ENCODE data around the gene ACER3.
"Not testable (repeated sequence)": the region's sequence is repeated elsewhere in the genome, so short reads cannot be mapped to it uniquely, and the experiment has no call there.

The ACER3 gene

GRCh38 chr11:76824980-76825725 is 35.6 kb upstream of the ACER3 start:
- no peaks in the 10 kb centered on the region for H4K20me1 ChIP-seq
- no peaks in the 10 kb centered on the region for H3K36me3 ChIP-seq
- H3K4me1 ChIP-seq = peaks cover 8% of the 10 kb centered on the region
- H3K27me3 ChIP-seq = no peaks in the 10 kb centered on the region
- H3K4me3 ChIP-seq = no peak overlapping the region
- TF ChIP-seq Cebpa-rat (IDR thresholded peaks at IDR 0.05) = no peak
- H3K9me3 ChIP-seq = peaks cover 18% of the 10 kb centered on the region
- no peak overlapping the region for H3K27ac ChIP-seq
- H3K9ac ChIP-seq = no peak overlapping the region
- peak overlapping the region; percentile 25; the same call in 1 of the 2 replicates for H3K4me2 ChIP-seq

- Histone ChIP-seq H3K9me3 (peaks cover 13% of the 10 kb centered on the region; the same call in 1 of the 2 replicates), H3K9ac (no peak overlapping the region), H3K27ac (no peak overlapping the region), H3K36me3 (no peaks in the 10 kb centered on the region), H3K27me3 (no peaks in the 10 kb centered on the region), H4K20me1 (no peaks in the 10 kb centered on the region), H3K4me2 (peak overlapping the region; percentile 25; the same call in 1 of the 2 replicates), H3K4me3 (no peak overlapping the region), H3K4me1 (peaks cover 8% of the 10 kb centered on the region)
- TF ChIP-seq Cebpa-rat (IDR thresholded peaks at IDR 0.05) = no peak
Measured at GRCh38 chr11:76825726-76826396, 34.9 kb upstream of the ACER3 start.

DNA sequence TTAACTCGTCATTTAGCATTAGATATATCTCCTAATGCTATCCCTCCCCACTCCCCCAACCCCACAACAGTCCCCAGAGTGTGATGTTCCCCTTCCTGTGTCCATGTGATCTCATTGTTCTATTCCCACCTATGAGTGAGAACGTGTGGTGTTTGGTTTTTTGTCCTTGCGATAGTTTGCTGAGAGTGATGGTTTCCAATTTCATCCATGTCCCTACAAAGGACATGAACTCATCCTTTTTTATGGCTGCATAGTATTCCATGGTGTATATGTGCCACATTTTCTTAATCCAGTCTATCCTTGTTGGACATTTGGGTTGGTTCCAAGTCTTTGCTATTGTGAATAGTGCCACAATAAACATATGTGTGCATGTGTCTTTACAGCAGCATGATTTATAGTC is 34.2 kb upstream of the ACER3 start:
- H3K27me3 ChIP-seq, H3K9ac ChIP-seq, H3K27ac ChIP-seq, H3K4me1 ChIP-seq, H3K4me3 ChIP-seq, H3K4me2 ChIP-seq, H3K36me3 ChIP-seq, H4K20me1 ChIP-seq: not testable (repeated sequence)
- H3K9me3 ChIP-seq = peaks cover 11% of the 10 kb centered on the region; the same call in 1 of the 2 replicates

- not testable (repeated sequence) for H4K20me1 ChIP-seq, H3K4me2 ChIP-seq, H3K9ac ChIP-seq, H3K36me3 ChIP-seq, H3K4me3 ChIP-seq, H3K27ac ChIP-seq, H3K27me3 ChIP-seq, H3K4me1 ChIP-seq, H3K9me3 ChIP-seq
Measured at GRCh38 chr11:76827005-76827404, 33.7 kb upstream of the ACER3 start.

DNA sequence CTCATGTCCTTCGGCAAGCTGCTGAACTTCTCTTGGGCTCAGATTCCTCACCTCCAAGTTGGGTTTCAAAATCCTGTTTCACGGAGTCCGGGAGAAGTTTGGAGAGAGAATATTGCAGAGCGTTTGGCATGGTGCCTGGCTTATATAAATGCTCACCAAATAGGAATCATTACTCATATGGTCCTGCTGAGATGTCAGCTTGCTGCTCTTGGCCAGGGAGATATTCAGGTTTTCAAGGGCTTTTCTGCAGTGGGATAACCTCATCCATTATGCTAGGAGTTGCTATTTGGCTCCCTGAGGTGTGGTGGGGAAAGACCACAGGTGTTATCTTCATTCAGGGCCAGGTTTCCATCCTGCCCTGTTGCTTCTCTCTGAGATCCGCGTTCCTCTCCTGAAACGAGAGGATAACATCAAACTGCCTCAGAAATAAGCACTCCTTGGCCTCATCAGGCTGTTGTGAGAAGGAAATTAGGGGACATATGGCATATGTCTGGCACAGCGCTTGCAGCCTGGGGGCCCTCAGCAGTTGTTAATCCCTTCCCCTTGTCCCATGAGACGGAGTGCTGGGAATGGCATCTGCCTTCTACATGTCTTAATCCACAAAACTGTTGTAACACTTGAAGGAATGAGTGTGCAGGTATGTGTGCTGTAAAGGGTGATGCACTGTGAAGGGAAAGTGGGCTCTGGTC is 29.9 kb upstream of the ACER3 start:
- H3K4me2 ChIP-seq = no peak overlapping the region
- H3K4me1 ChIP-seq = peaks cover 3% of the 10 kb centered on the region
- no peak overlapping the region for H3K9ac ChIP-seq
- 0 out of 2 replicates have a peak, but pooled peaks cover 9% of the 10 kb centered on the region for H3K9me3 ChIP-seq
- no peaks in the 10 kb centered on the region for H4K20me1 ChIP-seq
- no peaks in the 10 kb centered on the region for H3K36me3 ChIP-seq
- H3K4me3 ChIP-seq = no peak overlapping the region
- H3K27ac ChIP-seq = no peak overlapping the region
- no peak for TF ChIP-seq Cebpa-rat (IDR thresholded peaks at IDR 0.05)
- no peaks in the 10 kb centered on the region for H3K27me3 ChIP-seq

DNA sequence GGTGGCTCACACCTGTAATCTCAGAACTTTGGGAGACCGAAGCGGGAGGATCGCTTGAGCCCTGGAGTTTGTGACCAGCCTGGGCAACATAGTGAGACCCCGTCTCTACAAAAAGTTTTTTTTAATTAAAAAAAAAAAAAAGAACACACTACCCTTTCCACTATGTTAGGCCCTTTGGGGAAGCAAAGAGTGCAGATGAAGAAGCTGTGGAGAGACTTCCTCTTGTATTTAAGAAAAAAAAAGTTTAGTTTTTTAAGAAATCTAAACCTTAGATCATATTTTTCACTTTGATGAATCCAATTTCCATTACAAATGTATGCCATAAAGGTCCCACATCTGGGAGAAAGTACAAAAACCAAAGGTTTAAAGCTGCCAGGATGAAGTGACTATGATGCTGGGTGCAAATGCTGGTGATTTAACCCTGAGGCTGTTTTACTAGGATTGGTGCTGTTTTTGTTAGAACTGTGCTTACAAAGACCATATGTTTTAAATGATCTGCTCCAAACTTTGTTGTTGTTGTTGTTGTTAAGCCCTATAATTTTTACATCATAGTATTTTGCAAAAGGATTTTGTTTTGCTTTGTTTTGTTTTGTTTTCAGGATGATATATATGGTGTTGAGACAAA is 28.9 kb upstream of the ACER3 start:
- no peak for TF ChIP-seq Cebpa-rat (IDR thresholded peaks at IDR 0.05)
- no peak overlapping the region for H3K4me2 ChIP-seq
- H3K9ac ChIP-seq = no peak overlapping the region
- no peaks in the 10 kb centered on the region for H3K4me1 ChIP-seq
- H3K27me3 ChIP-seq = no peaks in the 10 kb centered on the region
- H3K4me3 ChIP-seq = no peak overlapping the region
- no peak overlapping the region for H3K27ac ChIP-seq
- no peaks in the 10 kb centered on the region for H3K36me3 ChIP-seq
- H3K9me3 ChIP-seq = 0 out of 2 replicates have a peak, but pooled peaks cover 9% of the 10 kb centered on the region
- H4K20me1 ChIP-seq = no peaks in the 10 kb centered on the region

- H3K27me3 ChIP-seq = no peaks in the 10 kb centered on the region
- H3K4me1 ChIP-seq = no peaks in the 10 kb centered on the region
- no peak overlapping the region for H3K27ac ChIP-seq
- H4K20me1 ChIP-seq = no peaks in the 10 kb centered on the region
- H3K4me3 ChIP-seq = no peak overlapping the region
- no peak overlapping the region for H3K4me2 ChIP-seq
- no peaks in the 10 kb centered on the region for H3K36me3 ChIP-seq
- TF ChIP-seq Cebpa-rat (IDR thresholded peaks at IDR 0.05) = no peak
- no peak overlapping the region for H3K9ac ChIP-seq
- H3K9me3 ChIP-seq = 0 out of 2 replicates have a peak, but pooled peaks cover 9% of the 10 kb centered on the region
Measured at GRCh38 chr11:76832361-76832760, 28.4 kb upstream of the ACER3 start.

DNA sequence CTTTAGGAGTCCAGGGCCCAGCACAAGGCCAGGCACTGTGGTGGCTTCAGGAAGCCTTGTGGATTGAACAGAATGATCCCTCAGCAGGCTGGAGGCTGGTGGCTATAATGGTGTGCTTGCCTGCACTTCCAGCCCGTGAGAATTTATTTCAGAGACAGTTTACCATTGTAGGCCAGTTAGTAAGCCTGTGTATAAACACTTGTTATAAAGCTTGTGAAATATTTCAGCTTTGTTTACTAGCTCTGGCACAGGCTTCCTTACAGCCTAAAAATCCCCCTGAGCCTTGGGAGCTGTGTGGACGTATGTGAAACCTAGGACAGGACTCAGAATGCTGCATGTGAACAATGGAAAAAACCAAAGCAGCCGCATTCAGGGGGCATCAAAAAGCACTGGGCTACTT is 26.6 kb upstream of the ACER3 start:
- no peak for TF ChIP-seq Cebpa-rat (IDR thresholded peaks at IDR 0.05)
- H3K27me3 ChIP-seq = no peaks in the 10 kb centered on the region

GRCh38 chr11:76835036-76835435 is 25.7 kb upstream of the ACER3 start:
- H3K4me1 ChIP-seq = no peaks in the 10 kb centered on the region
- no peaks in the 10 kb centered on the region for H3K36me3 ChIP-seq
- no peaks in the 10 kb centered on the region for H4K20me1 ChIP-seq
- no peak overlapping the region for H3K4me2 ChIP-seq
- H3K9me3 ChIP-seq = 0 out of 2 replicates have a peak, but pooled peaks cover under 1% of the 10 kb centered on the region
- H3K27ac ChIP-seq = no peak overlapping the region
- H3K4me3 ChIP-seq = no peak overlapping the region
- TF ChIP-seq Cebpa-rat (IDR thresholded peaks at IDR 0.05) = no peak
- no peak overlapping the region for H3K9ac ChIP-seq
- H3K27me3 ChIP-seq = no peaks in the 10 kb centered on the region

More for the DNA sequence above, 26.6 kb upstream of the ACER3 start:
- Histone ChIP-seq H3K9me3 (0 out of 2 replicates have a peak, but pooled peaks cover 9% of the 10 kb centered on the region), H3K4me2 (no peak overlapping the region), H3K4me3 (no peak overlapping the region), H4K20me1 (no peaks in the 10 kb centered on the region), H3K9ac (no peak overlapping the region), H3K36me3 (no peaks in the 10 kb centered on the region), H3K4me1 (no peaks in the 10 kb centered on the region), H3K27ac (no peak overlapping the region)
